ENCODE data around the gene UBALD1. TPM values are rescaled to one million over a fixed set of nuclear protein-coding genes. Genes with fewer than 3 reads are reported as not detected.
A peak's percentile ranks its signal among the peaks of the same experiment; 100 is the strongest.

UBALD1 gene
- total and polyA plus RNA-seq, 9 of the 15 experiments (the other 6 are each of a cell fraction or from before 2014, with no cell fraction given), result 1.3 to 38.0 (median 6.2) TPM; not detected in 2

GRCh38 chr16:4624015-4624826 lies 9.5 kb upstream of the UBALD1 start, which contains the start of gene MGRN1 (continued):
- no peak for TF ChIP-seq SAFB2 (IDR thresholded peaks at IDR 0.05; ENCODE audit: borderline replicate concordance, low read depth, low read length, severe bottlenecking)
- TF ChIP-seq KDM2B (CRISPR knock-in tag; IDR thresholded peaks at IDR 0.05), result no peak
- no peak for TF ChIP-seq ZBTB49 (CRISPR knock-in tag; IDR thresholded peaks at IDR 0.05; ENCODE audit: borderline replicate concordance)
- peak; percentile 34; the same call in 1 of the 2 replicates for TF ChIP-seq FOSL1 (tag; conservative IDR thresholded peaks at IDR 0.05)
- no peak for TF ChIP-seq ZBTB5 (IDR thresholded peaks at IDR 0.05)
- TF ChIP-seq ZNF239 (CRISPR knock-in tag; IDR thresholded peaks at IDR 0.05), result no peak
- TF ChIP-seq KLF16 (IDR thresholded peaks at IDR 0.05), result peak; percentile 69; the same call in 1 of the 2 replicates
- TF ChIP-seq PRDM10 (IDR thresholded peaks at IDR 0.05; ENCODE audit: partially characterized antibody), result peak; percentile 100
- no peak for TF ChIP-seq NR1H2 (CRISPR knock-in tag; IDR thresholded peaks at IDR 0.05)
- peak; percentile 85 for TF ChIP-seq SREBF1 (IDR thresholded peaks at IDR 0.05; ENCODE audit: borderline replicate concordance, low read depth, low read length)
- TF ChIP-seq CBX3 (IDR thresholded peaks at IDR 0.05; ENCODE audit: borderline replicate concordance in 1 of 2, low read length in 2 of 2), result peak in 1 of 2 experiments; percentile 74; a peak in 1 of 3 replicates
- peak in 1 of 2 experiments; percentile 84; a peak in 1 of 4 replicates for TF ChIP-seq KDM4B (IDR thresholded peaks at IDR 0.05; ENCODE audit: borderline replicate concordance in 2 of 2, low read depth in 1 of 2)
- TF ChIP-seq SMAD2 (IDR thresholded peaks at IDR 0.05; ENCODE audit: low read depth, low read length), result no peak
- no peak for TF ChIP-seq TRIM25 (IDR thresholded peaks at IDR 0.05; ENCODE audit: borderline replicate concordance)
- peak; percentile 44; the same call in 1 of the 2 replicates for TF ChIP-seq FOXJ2 (tag; IDR thresholded peaks at IDR 0.05)
- TF ChIP-seq HCFC1 (IDR thresholded peaks at IDR 0.05; ENCODE audit: low read depth, low read length), result peak; percentile 96
- TF ChIP-seq NCOA4 (IDR thresholded peaks at IDR 0.05; ENCODE audit: partially characterized antibody), result no peak
